Endothelial cell of umbilical vein (primary cell): ENCODE data around the gene TIMM50. TPM values are rescaled to one million over a fixed set of nuclear protein-coding genes. Genes with fewer than 3 reads are reported as not detected.

ENCODE experiments used
- BruUV-seq: library from RNA; stranded (reverse); fragments of 400-500 nt; replicated peaks from 2 replicates; lab custom pipeline; 2021; lab: Mats Ljungman, UMichigan
- CTCF ChIA-PET: fragments of 300-600, 350-600 bp; sonication (Branson Sonifier 250); formaldehyde crosslinking; loops from one replicate; lab custom pipeline; 2021; ENCODE audit warnings: antibody characterized with exemption, inconsistent platforms; lab: Charles Lee
- POLR2A ChIA-PET: fragments of 300-600, 350-600 bp; sonication (Branson Sonifier 250); formaldehyde crosslinking; loops from one replicate; lab custom pipeline; 2021; ENCODE audit warnings: antibody characterized with exemption, inconsistent platforms; lab: Charles Lee
- DNase-seq: peaks from one replicate; pipeline ENCODE4 v3.0.0-alpha.2; 2011; ENCODE audit warnings: low read depth, low spot score
- FAIRE-seq: peaks from 2 replicates; lab custom pipeline; 2011; peaks lifted over from hg19 to GRCh38; lab: Jason Lieb, UNC
- H2AFZ ChIP-seq: 2 replicates; pipeline ENCODE4 v1.6.0; 2012; ENCODE audit warnings: low read depth, low read length, control low read depth, inconsistent platforms
- H3K27ac ChIP-seq: 2 replicates; pipeline ENCODE4 v1.5.1; 2011; ENCODE audit warnings: low read depth, mild to moderate bottlenecking, control low read depth, low read length, moderate library complexity; ENCODE audit not compliant: insufficient read depth
- H3K27me3 ChIP-seq, 2 experiments: 2 replicates each; pipeline versions ENCODE4 v1.6.0 to v1.6.1; 2011; ENCODE audit warnings: low read length in 2 of 2, mixed read lengths in 1 of 2; ENCODE audit not compliant: control insufficient read depth in 2 of 2, insufficient read depth in 2 of 2
- H3K36me3 ChIP-seq, 2 experiments: 2 replicates in 1 of 2; 3 replicates in 1 of 2; pipeline ENCODE4 v1.5.1; 2011; ENCODE audit warnings: low read length in 2 of 2, mild to moderate bottlenecking in 1 of 2, moderate library complexity in 1 of 2; ENCODE audit not compliant: control insufficient read depth in 2 of 2, insufficient read depth in 2 of 2; ENCODE audit errors: extremely low read depth in 1 of 2
- H3K4me1 ChIP-seq: 3 replicates; pipeline ENCODE4 v1.5.1; 2011; ENCODE audit warnings: mild to moderate bottlenecking, low read length; ENCODE audit not compliant: control insufficient read depth, insufficient read depth; ENCODE audit errors: extremely low read depth
- H3K4me2 ChIP-seq: 2 replicates; pipeline ENCODE4 v1.6.1; 2011; ENCODE audit warnings: low read length, control low read depth, mixed read lengths; ENCODE audit not compliant: insufficient read depth
- H3K4me3 ChIP-seq, 3 experiments: fragments of 200-600 bp in 1 of 3; sonication (generic), shearing (Covaris generic) in 1 of 3; replicated peaks in 1 of 3; 2 replicates each; pipeline ENCODE4 v1.5.1; 2011 to 2016; ENCODE audit warnings: control low read depth in 3 of 3, low read length in 3 of 3, mild to moderate bottlenecking in 2 of 3, inconsistent platforms in 1 of 3, low read depth in 1 of 3, moderate library complexity in 1 of 3; ENCODE audit not compliant: insufficient read depth in 1 of 3
- H3K79me2 ChIP-seq: 2 replicates; pipeline ENCODE4 v1.6.0; 2012; ENCODE audit warnings: low read length, inconsistent platforms; ENCODE audit not compliant: control insufficient read depth, insufficient read depth
- H3K9ac ChIP-seq: replicated peaks from 2 replicates; pipeline ENCODE3; 2011; ENCODE audit warnings: low read length, control low read depth; ENCODE audit not compliant: insufficient read depth; ENCODE audit errors: extremely low read depth
- H3K9me1 ChIP-seq: replicated peaks from 3 replicates; pipeline ENCODE4 v1.6.0; 2011; ENCODE audit warnings: mild to moderate bottlenecking, low read length; ENCODE audit not compliant: control insufficient read depth, insufficient read depth; ENCODE audit errors: extremely low read depth
- H3K9me3 ChIP-seq: replicated peaks from 2 replicates; pipeline ENCODE4 v1.5.1; 2012; ENCODE audit warnings: low read length, inconsistent platforms; ENCODE audit not compliant: control insufficient read depth, insufficient read depth
- H4K20me1 ChIP-seq: replicated peaks from 2 replicates; pipeline ENCODE3; 2011; ENCODE audit warnings: mild to moderate bottlenecking, low read length; ENCODE audit not compliant: control insufficient read depth, insufficient read depth; ENCODE audit errors: extremely low read depth
- EZH2 ChIP-seq: IDR thresholded peaks from 2 replicates; pipeline ENCODE4 v1.6.1; 2012; ENCODE audit warnings: borderline replicate concordance, low read depth, mild to moderate bottlenecking, moderate library complexity, low read length, inconsistent platforms; ENCODE audit not compliant: severe bottlenecking
- MYC ChIP-seq: IDR thresholded peaks from one replicate; pipeline ENCODE4 v1.6.1; 2011; ENCODE audit warnings: mild to moderate bottlenecking, low read depth, low read length
- POLR2AphosphoS5 ChIP-seq: IDR thresholded peaks from 2 replicates; pipeline ENCODE4 v1.6.1; 2012; ENCODE audit warnings: low read depth, mild to moderate bottlenecking, control low read depth, low read length, moderate library complexity; ENCODE audit not compliant: insufficient read depth
- dilution Hi-C: fragments of 300-500 bp; cut with MboI; formaldehyde crosslinking; loops from one replicate; pipeline ENCODE4 v1.15.0; 2019; ENCODE audit warnings: low sequenced_read_pairs; ENCODE audit not compliant: extremely low pct_ligation_motif_present
- intact Hi-C: fragments of 100-400 bp; cut with micrococcal nuclease; formaldehyde crosslinking; loops from one replicate; pipeline ENCODE4 v1.10.0; 2022
- polyA plus RNA-seq, 4 experiments: library from polyadenylated mRNA; depleted of rRNA in 3 of 4; stranded (reverse) in 3 of 4; unstranded in 1 of 4; fragments of >200 nt; gene quantifications; 2 replicates each; pipeline versions ENCODE4 v1.2.1 to v1.2.3, GENCODE V29; 2011 to 2012; ENCODE audit warnings: missing spikeins in 1 of 4
- total RNA-seq: library from RNA; stranded (reverse); gene quantifications from 2 replicates; pipeline ENCODE4 v1.2.3, GENCODE V29; 2021

Gene TIMM50
- total and polyA plus RNA-seq, 2 donors (not counting 3 experiments of a cell fraction or from before 2014, with no cell fraction given) = 85.7 to 118 TPM

- Histone ChIP-seq H3K27me3 (peaks cover 8 to 13% of the 10 kb centered on the region in 2 experiments), H3K36me3 (no peaks in the 10 kb centered on the region), H3K9me3 (no peaks in the 10 kb centered on the region), H3K79me2 (no peaks in the 10 kb centered on the region), H3K4me1 (peaks cover 4% of the 10 kb centered on the region), H3K4me3 (peak overlapping the region in 2 of 3 experiments; percentile 20 to 45), H2AFZ (peak overlapping the region; percentile 90), H4K20me1 (no peaks in the 10 kb centered on the region), H3K9me1 (no peaks in the 10 kb centered on the region), H3K27ac (no peak overlapping the region), H3K4me2 (peak overlapping the region; percentile 58), H3K9ac (no peak overlapping the region)
- DNase-seq (no peak), FAIRE-seq (no peak)
- no TSS peak for BruUV-seq
- dilution Hi-C loops (no loop called here), intact Hi-C loops (no loop called here)
- ChIA-PET POLR2A (no interaction called here), CTCF (interaction anchor here (1.1 to 1.5 kb wide), 2 partner anchors 10 to 25 kb away, joined by 3 read pairs; partner anchors contain the start of gene EID2B)
- TF ChIP-seq EZH2 = peak; percentile 44
- no peak for TF ChIP-seq MYC
Observed at GRCh38 chr19:39507715-39508364, 27.2 kb downstream of the TIMM50 start.

DNA sequence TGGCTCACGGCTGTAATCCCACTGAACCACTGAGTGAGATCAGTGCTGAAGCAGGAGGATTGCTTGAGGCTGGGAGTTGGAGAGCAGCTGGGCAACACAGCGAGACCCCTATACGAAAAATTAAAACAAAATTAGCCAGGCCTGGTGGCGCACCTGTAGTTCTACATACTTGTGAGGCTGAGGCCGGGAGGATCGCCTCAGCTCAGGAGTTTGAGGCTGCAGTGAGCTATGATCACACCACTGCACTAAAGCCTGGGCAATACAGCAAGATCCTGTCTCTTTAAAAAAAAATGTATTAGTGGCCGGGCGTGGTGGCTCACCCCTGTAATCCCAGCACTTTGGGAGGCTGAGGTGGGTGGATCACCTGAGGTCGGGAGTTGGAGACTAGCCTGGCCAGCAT lies 28.0 kb downstream of the TIMM50 start:
- peaks cover 4% of the 10 kb centered on the region for H3K4me1 ChIP-seq
- intact Hi-C loops (no loop called here), dilution Hi-C loops (no loop called here)
- no peak for FAIRE-seq
- H3K9me3 ChIP-seq = no peaks in the 10 kb centered on the region
- H3K27ac ChIP-seq = no peak overlapping the region
- no peak overlapping the region for H3K9ac ChIP-seq
- H3K36me3 ChIP-seq = no peaks in the 10 kb centered on the region
- no peaks in the 10 kb centered on the region for H3K79me2 ChIP-seq
- TF ChIP-seq POLR2AphosphoS5 = no peak
- H3K4me2 ChIP-seq = no peak overlapping the region
- H3K9me1 ChIP-seq = no peaks in the 10 kb centered on the region
- H2AFZ ChIP-seq = no peak overlapping the region
- ChIA-PET CTCF (interaction anchor here (1.1 kb wide), 1 partner anchor 10 kb away, joined by 3 read pairs; no protein-coding TSS in a partner anchor), POLR2A (no interaction called here)
- no TSS peak for BruUV-seq
- no peak for DNase-seq
- H4K20me1 ChIP-seq = no peaks in the 10 kb centered on the region
- peaks cover 14 to 19% of the 10 kb centered on the region in 2 experiments for H3K27me3 ChIP-seq
- no peak overlapping the region for H3K4me3 ChIP-seq
